Right lobe of liver (tissue), 6 donors: ENCODE data around the gene FBXO9. TPM values are rescaled to one million over a fixed set of nuclear protein-coding genes. Genes with fewer than 3 reads are reported as not detected.

Experiments
- ATAC-seq, 4 donors: fragments of 200-7000 bp; cut with Tn5 transposase; one replicate each; pipeline ENCODE4 v1.9.1; 2020; ENCODE audit warnings: mild to moderate bottlenecking in 4 of 4, moderate library complexity in 4 of 4
- DNase-seq, 3 donors: peaks; one replicate each; pipeline ENCODE4 v3.0.0-alpha.2; 2020
- H3K27ac ChIP-seq, 3 donors: fragments of 200-600 bp; one replicate each; pipeline ENCODE4 v1.8.0; 2022
- H3K27me3 ChIP-seq, 2 donors: fragments of 200-600 bp; one replicate each; pipeline ENCODE4 v1.8.0; 2022
- H3K36me3 ChIP-seq, 4 donors: fragments of 200-600 bp; sonication (generic) in 1 of 4; one replicate each; pipeline versions ENCODE4 v1.5.1 to v1.8.0; 2017 to 2022; ENCODE audit warnings: control low read depth in 1 of 4
- H3K4me1 ChIP-seq, 4 donors: fragments of 200-600 bp; sonication (generic) in 1 of 4; one replicate each; pipeline versions ENCODE4 v1.5.1 to v1.8.0; 2017 to 2022; ENCODE audit warnings: control low read depth in 1 of 4
- H3K4me3 ChIP-seq, 3 donors: fragments of 200-600 bp; one replicate each; pipeline ENCODE4 v1.8.0; 2022
- H3K9me3 ChIP-seq, 4 donors: fragments of 200-600 bp; sonication (generic) in 1 of 4; one replicate each; pipeline versions ENCODE4 v1.5.1 to v1.8.0; 2017 to 2022; ENCODE audit warnings: control low read depth in 1 of 4
- CTCF ChIP-seq, 4 donors: fragments of 200-600 bp in 3 of 4; fragments of 450-650 bp in 1 of 4; IDR thresholded peaks; one replicate each; pipeline versions ENCODE4 v1.5.1 to v1.8.0; 2016 to 2022; ENCODE audit warnings: antibody characterized with exemption in 4 of 4, mild to moderate bottlenecking in 2 of 4
- POLR2A ChIP-seq: fragments of 450-650 bp; IDR thresholded peaks from one replicate; pipeline ENCODE4 v1.6.1; 2017; ENCODE audit warnings: antibody characterized with exemption, mild to moderate bottlenecking
- WGBS: methylation state at CpG from one replicate; pipeline ENCODE4 v1.1.6; 2018; ENCODE audit warnings: low coverage, low lambda C conversion rate; ENCODE audit not compliant: insufficient coverage; ENCODE audit errors: missing lambda C conversion rate; 5-methylcytosine and 5-hydroxymethylcytosine counted together
- intact Hi-C, 2 donors: fragments of 100-400 bp; cut with DNase I; formaldehyde crosslinking; loops; one replicate each; pipeline versions ENCODE4 v1.11.2 to v1.14.1; 2022
- total RNA-seq, 6 experiments: library from RNA; depleted of rRNA in 2 of 6; stranded (reverse); fragments of >200 nt in 2 of 6; fragmentation: NEBNext Ultra II Directional in 3 of 6; extraction: Animal tissue kit (Norgen Biotek cat#: 25700) in 3 of 6; gene quantifications; one replicate each; pipeline versions ENCODE4 v1.1.0 to v1.2.4, GENCODE V29; 2016 to 2023
- donor health status: DM: no; HTN: yes; CAD: no.
- donor health status: DM: no; HTN: no; CAD: no.
- donor health status: DM: no; HTN: no; CAD: no.
- donor health status: DM: no; HTN: yes; CAD: no.
- donor health status: DM: no; HTN: yes; CAD: no.

FBXO9 gene
- total RNA-seq, 6 experiments from 2014 or later: 24.6 to 78.7 (median 54.1) TPM

- intact Hi-C loops: no loop called here
- TF ChIP-seq CTCF (IDR thresholded peaks at IDR 0.05) (no peak), POLR2A (no peak)
- WGBS: 94% methylated on average over 3 of the region's 3 CpGs
- Histone ChIP-seq H3K36me3 (peaks cover 0 to 54% (median 4%) of the 10 kb centered on the region in 4 donors), H3K27ac (no peak overlapping the region), H3K4me3 (no peak overlapping the region), H3K27me3 (no peaks in the 10 kb centered on the region), H3K4me1 (no peaks in the 10 kb centered on the region), H3K9me3 (no peaks in the 10 kb centered on the region)
- no peak for ATAC-seq
- no peak for DNase-seq
These were observed 35.4 kb upstream of the FBXO9 start for GRCh38 chr6:53029761-53030160.

- no peak for TF ChIP-seq CTCF (IDR thresholded peaks at IDR 0.05)
- no peak for TF ChIP-seq POLR2A
- no peaks in the 10 kb centered on the region for H3K4me1 ChIP-seq
- intact Hi-C loops: no loop called here
- H3K4me3 ChIP-seq: no peak overlapping the region
- no peak for DNase-seq
- no peak for ATAC-seq
- no peak overlapping the region for H3K27ac ChIP-seq
- no peaks in the 10 kb centered on the region for H3K9me3 ChIP-seq
- peaks cover 0 to 53% (median 2%) of the 10 kb centered on the region in 4 donors for H3K36me3 ChIP-seq
- H3K27me3 ChIP-seq: no peaks in the 10 kb centered on the region
- WGBS: 87% methylated on average over 4 of the region's 4 CpGs
These were observed 33.9 kb upstream of the FBXO9 start for GRCh38 chr6:53031281-53031680.

- Histone ChIP-seq H3K27ac (no peak overlapping the region), H3K36me3 (peaks cover 0 to 55% (median 2%) of the 10 kb centered on the region in 4 donors), H3K4me1 (no peaks in the 10 kb centered on the region), H3K4me3 (no peak overlapping the region), H3K27me3 (no peaks in the 10 kb centered on the region), H3K9me3 (no peaks in the 10 kb centered on the region)
- intact Hi-C loops: no loop called here
- no peak for TF ChIP-seq CTCF (IDR thresholded peaks at IDR 0.05)
- no peak for TF ChIP-seq POLR2A
- DNase-seq: no peak
- 76% methylated on average over 4 of the region's 4 CpGs for WGBS
- ATAC-seq: no peak
These were observed 32.4 kb upstream of the FBXO9 start for GRCh38 chr6:53032849-53033248.

GRCh38 chr6:53033764-53034163, 31.4 kb upstream of the FBXO9 start:
- Histone ChIP-seq H3K27me3 (no peaks in the 10 kb centered on the region), H3K27ac (peak overlapping the region in 1 of 3 donors; percentile 1), H3K36me3 (peaks cover 0 to 51% (median 2%) of the 10 kb centered on the region in 4 donors), H3K9me3 (no peaks in the 10 kb centered on the region), H3K4me3 (no peak overlapping the region), H3K4me1 (no peaks in the 10 kb centered on the region)
- DNase-seq (no peak), ATAC-seq (peak; percentile 30 to 48 (median 39))
- intact Hi-C loops: no loop called here
- WGBS: 69% methylated on average over 4 of the region's 4 CpGs
- no peak for TF ChIP-seq POLR2A
- TF ChIP-seq CTCF (IDR thresholded peaks at IDR 0.05): no peak
